ENCODE results near the gene RBM12.

- TF ChIP-seq CEBPB (IDR thresholded peaks at IDR 0.05) (no peak), EP300 (IDR thresholded peaks at IDR 0.05; ENCODE audit: borderline replicate concordance) (no peak), TAF1 (IDR thresholded peaks at IDR 0.05; ENCODE audit: low read depth) (no peak), RAD21 (IDR thresholded peaks at IDR 0.05; ENCODE audit: low read depth) (no peak), YY1 (IDR thresholded peaks at IDR 0.05; ENCODE audit: low read depth) (no peak), CREB1 (IDR thresholded peaks at IDR 0.05; ENCODE audit: low read depth) (no peak), NFIC (IDR thresholded peaks at IDR 0.05) (no peak), MAX (IDR thresholded peaks at IDR 0.05) (no peak), TEAD4 (IDR thresholded peaks at IDR 0.05) (no peak), REST (IDR thresholded peaks at IDR 0.05; ENCODE audit: low read depth) (no peak), FOXM1 (IDR thresholded peaks at IDR 0.05; ENCODE audit: borderline replicate concordance, low read depth) (no peak), ZBTB7A (IDR thresholded peaks at IDR 0.05; ENCODE audit: low read depth) (no peak), TCF12 (IDR thresholded peaks at IDR 0.05; ENCODE audit: low read depth) (no peak)
- TF ChIP-seq, protein P1, sequence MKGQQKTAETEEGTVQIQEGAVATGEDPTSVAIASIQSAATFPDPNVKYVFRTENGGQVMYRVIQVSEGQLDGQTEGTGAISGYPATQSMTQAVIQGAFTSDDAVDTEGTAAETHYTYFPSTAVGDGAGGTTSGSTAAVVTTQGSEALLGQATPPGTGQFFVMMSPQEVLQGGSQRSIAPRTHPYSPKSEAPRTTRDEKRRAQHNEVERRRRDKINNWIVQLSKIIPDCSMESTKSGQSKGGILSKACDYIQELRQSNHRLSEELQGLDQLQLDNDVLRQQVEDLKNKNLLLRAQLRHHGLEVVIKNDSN (IDR thresholded peaks at IDR 0.05): no peak
These were observed 47.1 kb downstream of the RBM12 start for GRCh38 chr20:35617397-35618262.

Data from Ishikawa (cell line).